Upper lobe of left lung (tissue), 4 donors: Measurements from ENCODE around the gene SYN1.

Experiments used
- CTCF ChIP-seq, 6 experiments: fragments of 450-650 bp in 4 of 6; fragments of 200-600 bp in 2 of 6; sonication (generic) in 2 of 6; IDR thresholded peaks; one replicate each; pipeline ENCODE4 v1.5.1; 2016 to 2019; ENCODE audit warnings: antibody characterized with exemption in 6 of 6
- POLR2A ChIP-seq, 4 donors: fragments of 450-650 bp; IDR thresholded peaks; one replicate each; pipeline ENCODE4 v1.5.1; 2016 to 2017; ENCODE audit warnings: antibody characterized with exemption in 4 of 4, mild to moderate bottlenecking in 2 of 4
- POLR2AphosphoS5 ChIP-seq, 2 donors: sonication (generic); formaldehyde crosslinking; IDR thresholded peaks; one replicate each; pipeline ENCODE4 v1.5.1; 2017; ENCODE audit warnings: antibody characterized with exemption in 2 of 2

- no peak for TF ChIP-seq CTCF (IDR thresholded peaks at IDR 0.05)
- TF ChIP-seq POLR2AphosphoS5 (IDR thresholded peaks at IDR 0.05) = no peak
- TF ChIP-seq POLR2A (IDR thresholded peaks at IDR 0.05) = no peak
Measured at GRCh38 chrX:47629419-47630200, 10.0 kb upstream of the SYN1 start, which contains the start of gene CFP.
